H1 (cell line): ENCODE data around the gene MED28. TPM values are rescaled to one million over a fixed set of nuclear protein-coding genes. Genes with fewer than 3 reads are reported as not detected.

Experiments used
- CTCF ChIA-PET: fragments of 300-600 bp; sonication (Branson Sonifier 250); formaldehyde crosslinking; loops from one replicate; lab custom pipeline; 2021; ENCODE audit not compliant: partially characterized antibody; lab: Charles Lee
- POLR2A ChIA-PET: fragments of 300-600 bp; sonication (Branson Sonifier 250); formaldehyde crosslinking; loops from one replicate; lab custom pipeline; 2021; ENCODE audit warnings: inconsistent platforms; ENCODE audit not compliant: partially characterized antibody; lab: Charles Lee
- DNase-seq, 2 experiments: peaks; one replicate each; pipeline versions ENCODE4 v3.0.0 to v3.0.0-alpha.2; 2010 to 2022; ENCODE audit warnings: low spot score in 2 of 2, low read depth in 1 of 2, mixed read lengths in 1 of 2
- FAIRE-seq: peaks from 2 replicates; lab custom pipeline; 2011; peaks lifted over from hg19 to GRCh38; lab: Jason Lieb, UNC
- H2AFZ ChIP-seq: 2 replicates; pipeline ENCODE4 v1.8.1; 2012; ENCODE audit warnings: low read length, inconsistent platforms
- H2AK5ac ChIP-seq: 2 replicates; pipeline ENCODE4 v1.6.1; 2013; ENCODE audit warnings: low read depth, low read length
- H2BK120ac ChIP-seq: replicated peaks from 2 replicates; pipeline ENCODE3; 2013; ENCODE audit warnings: low read depth, low read length, inconsistent platforms
- H2BK12ac ChIP-seq: 2 replicates; pipeline ENCODE4 v1.6.1; 2013; ENCODE audit warnings: low read depth, low read length
- H2BK15ac ChIP-seq: 2 replicates; pipeline ENCODE4 v1.6.1; 2013; ENCODE audit warnings: low read length
- H2BK20ac ChIP-seq: 2 replicates; pipeline ENCODE4 v1.6.1; 2013; ENCODE audit warnings: low read length
- H2BK5ac ChIP-seq: 2 replicates; pipeline ENCODE4 v1.6.1; 2013; ENCODE audit warnings: low read depth, low read length
- H3K14ac ChIP-seq: 2 replicates; pipeline ENCODE4 v1.6.1; 2013; ENCODE audit warnings: inconsistent platforms; ENCODE audit not compliant: insufficient read length
- H3K18ac ChIP-seq: 2 replicates; pipeline ENCODE4 v1.6.1; 2013; ENCODE audit warnings: low read length; ENCODE audit errors: extremely low read depth
- H3K23ac ChIP-seq: 2 replicates; pipeline ENCODE4 v1.6.1; 2013; ENCODE audit warnings: inconsistent platforms; ENCODE audit not compliant: insufficient read length
- H3K23me2 ChIP-seq: 2 replicates; pipeline ENCODE4 v1.6.1; 2013; ENCODE audit warnings: low read depth, low read length
- H3K27ac ChIP-seq: 2 replicates; pipeline ENCODE4 v1.6.1; 2011; ENCODE audit warnings: low read depth, low read length, inconsistent platforms
- H3K27me3 ChIP-seq, 4 experiments: replicated peaks in 1 of 4; 1 replicate in 1 of 4; 2 replicates in 3 of 4; pipeline versions ENCODE4 v1.6.1 to v1.8.1; 2011 to 2013; ENCODE audit warnings: low read length in 3 of 4, mild to moderate bottlenecking in 3 of 4, inconsistent platforms in 2 of 4, mixed read lengths in 2 of 4, moderate library complexity in 1 of 4; ENCODE audit not compliant: control insufficient read depth in 3 of 4, insufficient read depth in 3 of 4; ENCODE audit errors: extremely low read depth in 1 of 4
- H3K36me3 ChIP-seq, 4 experiments: 2 replicates each; pipeline versions ENCODE4 v1.6.1 to v1.8.1; 2011 to 2013; ENCODE audit warnings: mild to moderate bottlenecking in 4 of 4, low read length in 3 of 4, moderate library complexity in 2 of 4, control low read depth in 1 of 4, inconsistent platforms in 1 of 4; ENCODE audit not compliant: insufficient read depth in 4 of 4, control insufficient read depth in 2 of 4
- H3K4ac ChIP-seq: replicated peaks from 2 replicates; pipeline ENCODE3; 2013; ENCODE audit warnings: low read length, low read depth, mixed read lengths, inconsistent platforms; ENCODE audit not compliant: insufficient read length
- H3K4me1 ChIP-seq, 4 experiments: replicated peaks in 1 of 4; 1 replicate in 1 of 4; 2 replicates in 3 of 4; pipeline versions ENCODE4 v1.6.1 to v1.8.1; 2011 to 2013; ENCODE audit warnings: low read length in 3 of 4, inconsistent platforms in 2 of 4, mixed read lengths in 1 of 4; ENCODE audit not compliant: insufficient read depth in 4 of 4, control insufficient read depth in 3 of 4
- H3K4me2 ChIP-seq, 2 experiments: 2 replicates each; pipeline versions ENCODE4 v1.6.1 to v1.8.1; 2011 to 2013; ENCODE audit warnings: low read depth in 2 of 2, low read length in 2 of 2, control low read depth in 1 of 2, inconsistent platforms in 1 of 2, mild to moderate bottlenecking in 1 of 2; ENCODE audit not compliant: insufficient read depth in 1 of 2
- H3K4me3 ChIP-seq, 4 experiments: fragments of 200-600, 300-600 bp in 1 of 4; sonication (generic), shearing (Covaris generic), sonication (Bioruptor Twin) in 1 of 4; 2 replicates each; pipeline versions ENCODE4 v1.5.1 to v1.8.1; 2011 to 2016; ENCODE audit warnings: low read length in 4 of 4, low read depth in 3 of 4, control low read depth in 2 of 4, inconsistent platforms in 2 of 4, mild to moderate bottlenecking in 2 of 4, mixed read lengths in 1 of 4, moderate library complexity in 1 of 4; ENCODE audit not compliant: insufficient read depth in 2 of 4; ENCODE audit errors: extremely low read depth in 1 of 4
- H3K56ac ChIP-seq: replicated peaks from 2 replicates; pipeline ENCODE3; 2013; ENCODE audit warnings: low read depth, mild to moderate bottlenecking, mixed read lengths, low read length, inconsistent platforms; ENCODE audit not compliant: insufficient read length
- H3K79me1 ChIP-seq: 2 replicates; pipeline ENCODE4 v1.6.1; 2013; ENCODE audit warnings: low read depth, low read length, control low read depth
- H3K79me2 ChIP-seq, 2 experiments: 2 replicates each; pipeline versions ENCODE4 v1.6.1 to v1.8.1; 2012 to 2013; ENCODE audit warnings: low read length in 2 of 2, mild to moderate bottlenecking in 2 of 2, inconsistent platforms in 1 of 2; ENCODE audit not compliant: insufficient read depth in 2 of 2, control insufficient read depth in 1 of 2
- H3K9ac ChIP-seq, 4 experiments: replicated peaks in 1 of 4; 1 replicate in 1 of 4; 2 replicates in 3 of 4; pipeline versions ENCODE4 v1.6.1 to v1.8.1; 2011 to 2013; ENCODE audit warnings: low read depth in 3 of 4, low read length in 3 of 4, control low read depth in 2 of 4, mild to moderate bottlenecking in 2 of 4, moderate library complexity in 2 of 4, inconsistent platforms in 1 of 4; ENCODE audit errors: extremely low read depth in 1 of 4
- H3K9me3 ChIP-seq, 2 experiments: 2 replicates each; pipeline versions ENCODE4 v1.6.1 to v1.8.1; 2012 to 2013; ENCODE audit warnings: mild to moderate bottlenecking in 2 of 2, moderate library complexity in 2 of 2, control low read depth in 1 of 2, inconsistent platforms in 1 of 2, low read depth in 1 of 2, low read length in 1 of 2, mixed read lengths in 1 of 2; ENCODE audit not compliant: insufficient read depth in 2 of 2
- H4K20me1 ChIP-seq, 2 experiments: replicated peaks in 1 of 2; 2 replicates each; pipeline versions ENCODE3 to v1.8.1; 2011 to 2013; ENCODE audit warnings: inconsistent platforms in 2 of 2, low read length in 2 of 2, mild to moderate bottlenecking in 1 of 2; ENCODE audit not compliant: insufficient read depth in 2 of 2, control insufficient read depth in 1 of 2
- H4K5ac ChIP-seq: 2 replicates; pipeline ENCODE4 v1.6.1; 2013; ENCODE audit warnings: low read length, low read depth, mixed read lengths, inconsistent platforms; ENCODE audit not compliant: insufficient read length
- H4K8ac ChIP-seq: 2 replicates; pipeline ENCODE4 v1.8.0; 2013; ENCODE audit warnings: mild to moderate bottlenecking, moderate library complexity, low read length, inconsistent platforms; ENCODE audit not compliant: insufficient read depth; ENCODE audit errors: extremely low read depth
- H4K91ac ChIP-seq: replicated peaks from 2 replicates; pipeline ENCODE3; 2013; ENCODE audit warnings: low read length, mixed read lengths, inconsistent platforms; ENCODE audit not compliant: insufficient read length
- JUN ChIP-seq: IDR thresholded peaks from 2 replicates; pipeline ENCODE4 v1.6.1; 2011; ENCODE audit warnings: low read depth, mild to moderate bottlenecking, improper control_type of control experiment, low read length
- KDM5A ChIP-seq: fragments of 200-600 bp; IDR thresholded peaks from 2 replicates; pipeline ENCODE4 v1.7.1; 2012; ENCODE audit warnings: mild to moderate bottlenecking, low read length, inconsistent platforms, mixed read lengths
- NANOG ChIP-seq: IDR thresholded peaks from 2 replicates; pipeline ENCODE4 v1.6.1; 2011; ENCODE audit warnings: low read length, low read depth, mild to moderate bottlenecking, inconsistent platforms; ENCODE audit not compliant: insufficient read depth, poor library complexity, severe bottlenecking
- RFX5 ChIP-seq: IDR thresholded peaks from 2 replicates; pipeline ENCODE4 v1.6.1; 2011; ENCODE audit warnings: low read depth, low read length, improper control_type of control experiment, borderline replicate concordance
- TAF1 ChIP-seq: IDR thresholded peaks from 2 replicates; pipeline ENCODE4 v1.6.1; 2011; ENCODE audit warnings: mild to moderate bottlenecking, low read depth, low read length
- TCF12 ChIP-seq: IDR thresholded peaks from 2 replicates; pipeline ENCODE4 v1.6.1; 2011; ENCODE audit warnings: low read depth, mild to moderate bottlenecking, low read length
- YY1 ChIP-seq: IDR thresholded peaks from 2 replicates; pipeline ENCODE4 v1.6.1; 2011; ENCODE audit warnings: low read depth, mild to moderate bottlenecking, low read length
- WGBS, 2 experiments: shearing (Covaris generic) in 1 of 2; methylation state at CpG; one replicate each; pipeline versions ENCODE4 v1.1.6 to v1.1.7; 2013 to 2015; ENCODE audit warnings: low lambda C conversion rate in 2 of 2, mixed read lengths in 2 of 2, inconsistent platforms in 1 of 2, low coverage in 1 of 2, missing lambda C conversion rate in 1 of 2; ENCODE audit not compliant: insufficient replicate concordance in 2 of 2, insufficient coverage in 1 of 2, insufficient read length in 1 of 2; ENCODE audit errors: extremely low coverage in 1 of 2, missing lambda C conversion rate in 1 of 2; 5-methylcytosine and 5-hydroxymethylcytosine counted together
- polyA plus RNA-seq, 7 experiments: library from polyadenylated mRNA; depleted of rRNA in 3 of 7; stranded (reverse) in 5 of 7; unstranded in 2 of 7; fragments of >200 nt in 5 of 7; fragments of 200-250 nt in 2 of 7; gene quantifications; 1 replicate in 5 of 7; 2 replicates in 1 of 7; 4 replicates in 1 of 7; pipeline versions ENCODE4 v1.2.1 to v1.2.3, GENCODE V29; 2011 to 2013; ENCODE audit warnings: missing spikeins in 2 of 7, mixed read lengths in 2 of 7
- total RNA-seq: library from RNA; stranded (reverse); fragmentation: NEBNext Ultra II Directional; extraction: Animal tissue kit (Norgen Biotek cat#: 25700); gene quantifications from 2 replicates; pipeline ENCODE4 v1.2.1, GENCODE V29; 2021
- TF ChIP-seq, protein P1 (sequence below), 3 experiments: IDR thresholded peaks; 1 replicate in 2 of 3; 2 replicates in 1 of 3; pipeline versions ENCODE4 v1.5.1 to v1.6.1; 2011; ENCODE audit warnings: low read length in 3 of 3, mild to moderate bottlenecking in 3 of 3, inconsistent platforms in 2 of 3, low read depth in 1 of 3, moderate library complexity in 1 of 3; ENCODE audit not compliant: insufficient read depth in 1 of 3; ENCODE audit errors: control extremely low read depth in 1 of 3
- TF ChIP-seq, protein P2 (sequence below): IDR thresholded peaks from 2 replicates; pipeline ENCODE4 v1.6.1; 2012; ENCODE audit warnings: low read length, inconsistent platforms
- TF ChIP-seq, protein P3 (sequence below): IDR thresholded peaks from 2 replicates; pipeline ENCODE4 v1.6.1; 2012; ENCODE audit warnings: inconsistent platforms

Gene MED28
- total and polyA plus RNA-seq, 2 of the 8 experiments (the other 6 are each of a cell fraction or from before 2014, with no cell fraction given) = 24.0 to 87.1 TPM

DNA sequence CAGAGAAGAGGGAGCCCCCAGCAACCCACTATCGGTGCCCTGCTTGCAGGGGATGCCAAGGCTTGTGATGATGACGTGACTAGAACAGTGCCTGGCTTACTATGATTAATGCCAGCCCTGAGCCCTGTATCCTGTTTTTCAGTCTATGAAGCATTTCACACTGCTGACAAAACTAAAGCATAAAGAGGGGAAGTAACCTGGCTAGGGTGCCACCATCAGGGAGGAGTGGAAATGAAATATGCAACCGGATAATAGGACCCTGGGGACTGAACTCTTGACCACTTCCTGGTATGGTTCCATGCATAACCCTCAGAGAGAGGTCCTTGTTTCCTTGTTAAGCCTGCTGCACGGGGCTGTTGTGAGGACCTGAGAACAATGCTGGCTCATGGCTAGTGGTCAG, 50.3 kb downstream of the MED28 start:
- no peak overlapping the region for H4K8ac ChIP-seq
- no peak overlapping the region for H2BK15ac ChIP-seq
- no peak overlapping the region for H3K56ac ChIP-seq
- DNase-seq (no peak), FAIRE-seq (no peak)
- no peak overlapping the region for H2AK5ac ChIP-seq
- no peak overlapping the region for H3K23ac ChIP-seq
- no peaks in the 10 kb centered on the region for H4K20me1 ChIP-seq
- H3K4me1 ChIP-seq = no peaks in the 10 kb centered on the region
- H2AFZ ChIP-seq = no peak overlapping the region
- no peaks in the 10 kb centered on the region for H3K23me2 ChIP-seq
- ChIA-PET POLR2A (interaction anchor here (0.6 to 0.8 kb wide), 2 partner anchors 34 to 39 kb away, joined by 3 read pairs; no protein-coding TSS in a partner anchor), CTCF (interaction anchor here (0.7 to 0.9 kb wide), 2 partner anchors 40 to 196 kb away, joined by 3 to 4 read pairs; no protein-coding TSS in a partner anchor)
- H3K9ac ChIP-seq = no peak overlapping the region
- H3K27ac ChIP-seq = no peak overlapping the region
- no peaks in the 10 kb centered on the region for H3K79me1 ChIP-seq
- H4K5ac ChIP-seq = no peak overlapping the region
- no peak overlapping the region for H2BK12ac ChIP-seq
- WGBS, 2 experiments = 87% methylated on average over 4 of the region's 4 CpGs; no CpG with 5 or more reads in 1 of the 2 experiments
- no peak overlapping the region for H3K4me3 ChIP-seq
- H3K36me3 ChIP-seq = no peaks in the 10 kb centered on the region
- no peak overlapping the region for H4K91ac ChIP-seq
- no peak overlapping the region for H3K14ac ChIP-seq
- no peak overlapping the region for H2BK120ac ChIP-seq
- no peak overlapping the region for H3K18ac ChIP-seq
- no peak overlapping the region for H2BK20ac ChIP-seq
- H3K4me2 ChIP-seq = no peak overlapping the region
- H3K4ac ChIP-seq = no peak overlapping the region
- no peak overlapping the region for H2BK5ac ChIP-seq
- H3K9me3 ChIP-seq = 0 out of 4 replicates have a peak, but pooled peaks cover 0 to 2% of the 10 kb centered on the region in 2 experiments
- no peaks in the 10 kb centered on the region for H3K79me2 ChIP-seq
- H3K27me3 ChIP-seq = no peaks in the 10 kb centered on the region
- TF ChIP-seq TAF1 (no peak), YY1 (no peak), JUN (no peak), KDM5A (no peak), NANOG (no peak), TCF12 (no peak), RFX5 (no peak)
- TF ChIP-seq, protein P1, sequence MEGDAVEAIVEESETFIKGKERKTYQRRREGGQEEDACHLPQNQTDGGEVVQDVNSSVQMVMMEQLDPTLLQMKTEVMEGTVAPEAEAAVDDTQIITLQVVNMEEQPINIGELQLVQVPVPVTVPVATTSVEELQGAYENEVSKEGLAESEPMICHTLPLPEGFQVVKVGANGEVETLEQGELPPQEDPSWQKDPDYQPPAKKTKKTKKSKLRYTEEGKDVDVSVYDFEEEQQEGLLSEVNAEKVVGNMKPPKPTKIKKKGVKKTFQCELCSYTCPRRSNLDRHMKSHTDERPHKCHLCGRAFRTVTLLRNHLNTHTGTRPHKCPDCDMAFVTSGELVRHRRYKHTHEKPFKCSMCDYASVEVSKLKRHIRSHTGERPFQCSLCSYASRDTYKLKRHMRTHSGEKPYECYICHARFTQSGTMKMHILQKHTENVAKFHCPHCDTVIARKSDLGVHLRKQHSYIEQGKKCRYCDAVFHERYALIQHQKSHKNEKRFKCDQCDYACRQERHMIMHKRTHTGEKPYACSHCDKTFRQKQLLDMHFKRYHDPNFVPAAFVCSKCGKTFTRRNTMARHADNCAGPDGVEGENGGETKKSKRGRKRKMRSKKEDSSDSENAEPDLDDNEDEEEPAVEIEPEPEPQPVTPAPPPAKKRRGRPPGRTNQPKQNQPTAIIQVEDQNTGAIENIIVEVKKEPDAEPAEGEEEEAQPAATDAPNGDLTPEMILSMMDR (IDR thresholded peaks at IDR 0.05; ENCODE audit: control extremely low read depth in 1 of 3, insufficient read depth in 1 of 3, low read depth in 1 of 3, low read length in 3 of 3) = no peak
- TF ChIP-seq, protein P2, sequence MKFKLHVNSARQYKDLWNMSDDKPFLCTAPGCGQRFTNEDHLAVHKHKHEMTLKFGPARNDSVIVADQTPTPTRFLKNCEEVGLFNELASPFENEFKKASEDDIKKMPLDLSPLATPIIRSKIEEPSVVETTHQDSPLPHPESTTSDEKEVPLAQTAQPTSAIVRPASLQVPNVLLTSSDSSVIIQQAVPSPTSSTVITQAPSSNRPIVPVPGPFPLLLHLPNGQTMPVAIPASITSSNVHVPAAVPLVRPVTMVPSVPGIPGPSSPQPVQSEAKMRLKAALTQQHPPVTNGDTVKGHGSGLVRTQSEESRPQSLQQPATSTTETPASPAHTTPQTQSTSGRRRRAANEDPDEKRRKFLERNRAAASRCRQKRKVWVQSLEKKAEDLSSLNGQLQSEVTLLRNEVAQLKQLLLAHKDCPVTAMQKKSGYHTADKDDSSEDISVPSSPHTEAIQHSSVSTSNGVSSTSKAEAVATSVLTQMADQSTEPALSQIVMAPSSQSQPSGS = no peak
- TF ChIP-seq, protein P3, sequence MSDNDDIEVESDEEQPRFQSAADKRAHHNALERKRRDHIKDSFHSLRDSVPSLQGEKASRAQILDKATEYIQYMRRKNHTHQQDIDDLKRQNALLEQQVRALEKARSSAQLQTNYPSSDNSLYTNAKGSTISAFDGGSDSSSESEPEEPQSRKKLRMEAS = no peak
